DOHH2 (cell line): ENCODE results near the gene MB21D2.
A peak's percentile ranks its signal among the peaks of the same experiment; 100 is the strongest.

Experiments
- H3F3A ChIP-seq: fragments of 200-600 bp; sonication (generic), shearing (Covaris generic); 2 replicates; pipeline ENCODE4 v1.6.0; 2016; ENCODE audit warnings: antibody characterized with exemption, mild to moderate bottlenecking; ENCODE audit not compliant: control insufficient read depth, insufficient read depth
- H3K27ac ChIP-seq: fragments of 200-600 bp; sonication (generic); 2 replicates; pipeline ENCODE4 v1.5.1; 2014; ENCODE audit warnings: low read depth, mild to moderate bottlenecking, low read length, moderate library complexity
- H3K27me3 ChIP-seq: fragments of 200-600 bp; sonication (generic); 2 replicates; pipeline ENCODE4 v1.6.1; 2014; ENCODE audit warnings: mild to moderate bottlenecking, low read length, mixed read lengths; ENCODE audit not compliant: control insufficient read depth
- H3K36me3 ChIP-seq: fragments of 200-600 bp; sonication (generic); 2 replicates; pipeline ENCODE4 v1.6.1; 2014; ENCODE audit warnings: mild to moderate bottlenecking, low read length, moderate library complexity, mixed read lengths; ENCODE audit not compliant: control insufficient read depth
- H3K4me1 ChIP-seq: fragments of 200-600 bp; sonication (generic); 2 replicates; pipeline ENCODE4 v1.6.1; 2014; ENCODE audit warnings: mild to moderate bottlenecking, low read length, mixed read lengths; ENCODE audit not compliant: control insufficient read depth
- H3K4me2 ChIP-seq: fragments of 200-600 bp; sonication (generic); 2 replicates; pipeline ENCODE4 v1.6.0; 2014; ENCODE audit warnings: mild to moderate bottlenecking, low read length, moderate library complexity
- H3K4me3 ChIP-seq: fragments of 200-600 bp; sonication (generic); 2 replicates; pipeline ENCODE4 v1.5.1; 2014; ENCODE audit warnings: mild to moderate bottlenecking, low read length, mixed read lengths
- H3K79me2 ChIP-seq: fragments of 200-600 bp; sonication (generic); 2 replicates; pipeline ENCODE4 v1.6.1; 2014; ENCODE audit warnings: mild to moderate bottlenecking, low read length, mixed read lengths; ENCODE audit not compliant: control insufficient read depth
- H3K9me2 ChIP-seq: fragments of 200-600 bp; sonication (generic); replicated peaks from 2 replicates; pipeline ENCODE4 v1.6.1; 2014; ENCODE audit warnings: mild to moderate bottlenecking, low read length, mixed read lengths; ENCODE audit not compliant: control insufficient read depth
- H3K9me3 ChIP-seq: fragments of 200-600 bp; sonication (generic); 2 replicates; pipeline ENCODE4 v1.6.1; 2014; ENCODE audit warnings: antibody characterized with exemption, low read length, mixed read lengths; ENCODE audit not compliant: control insufficient read depth, insufficient read depth
- H4K20me1 ChIP-seq: fragments of 200-600 bp; sonication (generic); 2 replicates; pipeline ENCODE4 v1.6.0; 2014; ENCODE audit warnings: low read depth, mild to moderate bottlenecking, antibody characterized with exemption, low read length, moderate library complexity; ENCODE audit not compliant: control insufficient read depth, insufficient read depth
- CTCF ChIP-seq: fragments of 200-600 bp; sonication (generic); IDR thresholded peaks from one replicate; pipeline ENCODE4 v1.5.1; 2014; ENCODE audit warnings: antibody characterized with exemption, mild to moderate bottlenecking, low read depth, low read length; ENCODE audit not compliant: poor library complexity, severe bottlenecking
- EZH2phosphoT487 ChIP-seq: fragments of 200-600 bp; sonication (generic); IDR thresholded peaks from 2 replicates; pipeline ENCODE4 v1.6.1; 2017; ENCODE audit warnings: borderline replicate concordance, mild to moderate bottlenecking, antibody characterized with exemption, low read length, moderate library complexity, mixed read lengths

MB21D2 gene

GRCh38 chr3:192812743-192813383 lies 104.8 kb downstream of the MB21D2 start:
- Histone ChIP-seq H3K27ac (no peak overlapping the region), H3K27me3 (peaks cover 7% of the 10 kb centered on the region), H3K4me1 (no peaks in the 10 kb centered on the region), H3K9me3 (no peaks in the 10 kb centered on the region), H3K36me3 (no peaks in the 10 kb centered on the region), H3F3A (no peaks in the 10 kb centered on the region), H4K20me1 (no peaks in the 10 kb centered on the region), H3K9me2 (no peaks in the 10 kb centered on the region), H3K4me2 (no peak overlapping the region), H3K4me3 (no peak overlapping the region), H3K79me2 (no peaks in the 10 kb centered on the region)
- TF ChIP-seq EZH2phosphoT487 (no peak), CTCF (peak; percentile 23)

- TF ChIP-seq CTCF (no peak), EZH2phosphoT487 (no peak)
- no peaks in the 10 kb centered on the region for H3K79me2 ChIP-seq
Observed at GRCh38 chr3:192805711-192806110, 111.9 kb downstream of the MB21D2 start.

GRCh38 chr3:192804502-192804901 lies 113.2 kb downstream of the MB21D2 start:
- Histone ChIP-seq H3K36me3 (no peaks in the 10 kb centered on the region), H3K9me3 (no peaks in the 10 kb centered on the region), H3K4me1 (no peaks in the 10 kb centered on the region), H3K4me2 (no peak overlapping the region), H3F3A (no peaks in the 10 kb centered on the region), H3K27me3 (no peaks in the 10 kb centered on the region), H3K27ac (no peak overlapping the region), H4K20me1 (no peaks in the 10 kb centered on the region), H3K4me3 (no peak overlapping the region), H3K9me2 (no peaks in the 10 kb centered on the region), H3K79me2 (no peaks in the 10 kb centered on the region)
- TF ChIP-seq EZH2phosphoT487 (no peak), CTCF (no peak)

More at GRCh38 chr3:192805711-192806110, 111.9 kb downstream of the MB21D2 start:
- Histone ChIP-seq H3K27me3 (no peaks in the 10 kb centered on the region), H3K4me3 (no peak overlapping the region), H3F3A (no peaks in the 10 kb centered on the region), H3K9me2 (no peaks in the 10 kb centered on the region), H3K36me3 (no peaks in the 10 kb centered on the region), H3K27ac (no peak overlapping the region), H3K4me1 (no peaks in the 10 kb centered on the region), H3K9me3 (no peaks in the 10 kb centered on the region), H3K4me2 (no peak overlapping the region), H4K20me1 (no peaks in the 10 kb centered on the region)
